ENCODE results near the gene MED9.
"Not testable (repeated sequence)": the region's sequence is repeated elsewhere in the genome, so short reads cannot be mapped to it uniquely, and the experiment has no call there.

The MED9 gene

GRCh38 chr17:17455173-17455572 lies 21.6 kb upstream of the MED9 start:
- DNase-seq (ENCODE audit: extremely low read depth, low read depth), result no peak
- TF ChIP-seq, protein P1, sequence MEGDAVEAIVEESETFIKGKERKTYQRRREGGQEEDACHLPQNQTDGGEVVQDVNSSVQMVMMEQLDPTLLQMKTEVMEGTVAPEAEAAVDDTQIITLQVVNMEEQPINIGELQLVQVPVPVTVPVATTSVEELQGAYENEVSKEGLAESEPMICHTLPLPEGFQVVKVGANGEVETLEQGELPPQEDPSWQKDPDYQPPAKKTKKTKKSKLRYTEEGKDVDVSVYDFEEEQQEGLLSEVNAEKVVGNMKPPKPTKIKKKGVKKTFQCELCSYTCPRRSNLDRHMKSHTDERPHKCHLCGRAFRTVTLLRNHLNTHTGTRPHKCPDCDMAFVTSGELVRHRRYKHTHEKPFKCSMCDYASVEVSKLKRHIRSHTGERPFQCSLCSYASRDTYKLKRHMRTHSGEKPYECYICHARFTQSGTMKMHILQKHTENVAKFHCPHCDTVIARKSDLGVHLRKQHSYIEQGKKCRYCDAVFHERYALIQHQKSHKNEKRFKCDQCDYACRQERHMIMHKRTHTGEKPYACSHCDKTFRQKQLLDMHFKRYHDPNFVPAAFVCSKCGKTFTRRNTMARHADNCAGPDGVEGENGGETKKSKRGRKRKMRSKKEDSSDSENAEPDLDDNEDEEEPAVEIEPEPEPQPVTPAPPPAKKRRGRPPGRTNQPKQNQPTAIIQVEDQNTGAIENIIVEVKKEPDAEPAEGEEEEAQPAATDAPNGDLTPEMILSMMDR (IDR thresholded peaks at IDR 0.05; ENCODE audit: low read depth, low read length), result no peak

- DNase-seq (ENCODE audit: extremely low read depth, low read depth), result no peak
- TF ChIP-seq, protein P1 (IDR thresholded peaks at IDR 0.05; ENCODE audit: low read depth, low read length), result no peak
Observed at GRCh38 chr17:17456251-17456650, 20.5 kb upstream of the MED9 start.

DNA sequence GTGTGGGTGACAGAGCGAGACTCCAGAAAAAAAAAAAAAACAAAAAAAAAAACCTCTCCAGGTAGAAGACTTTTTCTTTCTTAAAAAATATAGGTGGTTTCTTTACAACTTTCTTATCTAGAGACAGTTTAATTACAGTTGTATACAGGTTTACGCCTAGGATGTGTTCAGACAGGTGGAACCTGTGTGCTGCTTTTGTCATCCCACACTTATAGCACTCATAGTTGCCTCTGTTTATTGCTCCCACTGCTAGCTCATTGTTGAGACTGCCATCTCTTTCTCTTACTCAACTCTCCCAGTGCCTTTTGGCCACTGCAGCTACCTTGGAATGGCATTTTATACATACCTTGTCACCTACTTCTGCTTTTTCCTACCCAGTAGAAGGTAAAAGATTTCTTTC lies 19.1 kb upstream of the MED9 start:
- TF ChIP-seq, protein P1 (IDR thresholded peaks at IDR 0.05; ENCODE audit: low read depth, low read length), result no peak

GRCh38 chr17:17460038-17460437 lies 16.8 kb upstream of the MED9 start:
- TF ChIP-seq, protein P1 (IDR thresholded peaks at IDR 0.05; ENCODE audit: low read depth, low read length), result no peak
- DNase-seq (ENCODE audit: extremely low read depth, low read depth), result no peak

More for the DNA sequence above, 19.1 kb upstream of the MED9 start:
- no peak for DNase-seq (ENCODE audit: extremely low read depth, low read depth)

DNA sequence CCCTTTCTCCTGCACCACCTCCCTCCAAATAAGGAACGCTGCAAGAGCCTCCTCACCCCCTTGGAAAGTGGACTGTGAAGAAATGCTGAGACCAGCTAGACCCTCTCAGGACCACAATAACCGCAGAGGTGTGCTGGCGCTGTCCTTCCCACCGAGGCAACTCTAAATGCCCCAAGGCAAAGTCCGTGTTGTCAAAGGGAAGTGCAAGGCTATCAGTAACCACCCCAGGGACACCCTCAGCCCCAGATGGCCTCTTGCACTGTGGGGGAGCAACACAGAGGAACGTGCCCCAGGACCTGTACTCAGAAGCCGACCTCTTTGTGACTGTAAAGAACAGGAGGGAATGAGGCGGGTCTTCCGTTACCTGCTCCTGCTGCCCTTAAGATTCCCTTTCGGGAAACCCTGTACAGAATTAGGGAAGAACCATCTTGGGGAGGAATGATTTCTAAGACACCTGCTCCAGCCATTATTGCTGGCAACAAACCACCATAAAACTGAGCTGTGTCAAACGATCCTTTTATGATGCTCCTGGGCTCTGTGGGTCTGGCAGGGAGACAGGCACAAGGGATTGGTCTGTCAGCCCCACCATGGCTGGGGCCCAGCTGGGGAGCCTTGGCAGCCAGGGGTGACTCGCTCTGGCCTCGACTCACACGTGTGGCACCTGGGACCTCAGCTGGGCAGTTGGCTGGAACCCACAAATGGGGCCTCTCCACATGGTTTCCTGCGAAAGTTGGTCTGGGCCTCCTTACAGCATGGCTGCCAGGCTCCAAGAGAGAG lies 14.6 kb upstream of the MED9 start:
- DNase-seq (ENCODE audit: extremely low read depth, low read depth), result no peak
- TF ChIP-seq, protein P1 (IDR thresholded peaks at IDR 0.05; ENCODE audit: low read depth, low read length), result no peak

DNA sequence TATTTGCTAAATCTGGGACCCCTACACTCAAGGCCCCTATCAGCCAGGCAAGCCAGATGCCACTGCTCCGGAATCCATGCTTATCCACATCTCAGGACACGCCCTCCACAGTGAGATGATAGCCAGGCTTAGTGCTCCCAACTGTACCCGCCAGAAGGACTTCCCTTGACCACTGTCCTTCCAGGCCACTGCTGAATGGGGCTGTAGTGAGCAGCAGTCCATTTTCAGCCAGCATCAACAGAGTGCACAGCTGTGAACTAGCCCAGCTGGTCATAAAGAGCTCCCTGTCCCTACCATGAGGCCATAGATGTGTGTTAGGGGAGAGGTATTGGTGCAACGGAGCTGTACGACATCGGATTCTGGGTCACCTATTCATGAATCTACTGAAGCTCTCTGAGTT lies 13.0 kb upstream of the MED9 start:
- DNase-seq (ENCODE audit: extremely low read depth, low read depth), result no peak
- TF ChIP-seq, protein P1 (IDR thresholded peaks at IDR 0.05; ENCODE audit: low read depth, low read length), result no peak

- DNase-seq (ENCODE audit: extremely low read depth, low read depth), result not testable (repeated sequence)
Observed at GRCh38 chr17:17465878-17466277, 10.9 kb upstream of the MED9 start.

DNA sequence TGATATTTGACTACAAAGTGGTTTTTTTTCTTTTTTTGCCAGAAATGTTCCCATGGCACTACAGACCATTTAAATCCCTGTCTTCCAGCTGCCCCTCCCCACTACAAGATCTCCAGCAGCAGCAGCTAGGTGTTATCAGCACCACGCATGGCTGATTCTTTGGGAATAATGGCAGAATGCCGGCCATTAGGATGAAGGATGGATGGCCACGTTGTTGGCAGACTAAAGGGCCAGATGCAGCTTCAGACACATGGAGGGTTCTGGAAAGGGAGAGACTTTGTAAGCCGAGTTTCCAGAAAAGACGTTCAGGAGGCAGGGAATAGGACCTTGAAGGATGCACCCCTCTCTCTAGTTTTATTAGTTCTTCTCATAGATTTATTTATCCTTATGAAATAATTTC lies 10.3 kb upstream of the MED9 start:
- no peak for DNase-seq (ENCODE audit: extremely low read depth, low read depth)
- TF ChIP-seq, protein P1 (IDR thresholded peaks at IDR 0.05; ENCODE audit: low read depth, low read length), result no peak

Measured in AG09319 (cell line).